ENCODE data around the gene EGFR.

EGFR gene

DNA sequence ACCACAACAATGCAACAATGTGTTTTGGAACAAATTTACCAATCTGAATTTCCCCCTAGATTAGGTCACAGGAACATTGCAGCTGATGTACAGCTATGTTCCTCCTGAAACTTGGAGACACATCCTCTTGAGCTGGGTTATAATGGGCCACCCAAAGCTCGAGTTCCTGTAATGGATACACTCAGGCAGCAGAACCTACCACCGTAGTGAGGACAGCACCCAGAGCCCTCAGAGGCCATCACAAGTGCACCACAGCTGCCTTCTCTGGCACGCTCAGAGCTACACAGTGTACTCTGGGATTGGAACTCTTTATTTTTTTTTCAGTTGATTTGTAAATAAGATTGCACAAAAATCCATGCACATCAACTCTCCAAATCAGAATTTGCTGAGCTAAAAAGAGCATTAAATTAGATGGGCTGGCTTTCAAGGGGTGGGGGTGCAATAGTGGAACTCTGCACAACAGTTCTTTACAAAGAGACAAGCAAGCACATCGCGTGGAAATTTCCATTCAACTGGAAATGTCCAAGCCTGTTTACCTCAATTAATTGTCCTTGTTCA lies 56.7 kb downstream of the EGFR start:
- intact Hi-C loops (cut with DNase I): no loop called here
- peak in 3 of 10 donors; percentile 30 to 87 (median 78) for DNase-seq

- intact Hi-C loops (cut with DNase I): no loop called here
- DNase-seq: peak in 1 of 10 donors; percentile 81
Measured at GRCh38 chr7:55077561-55078410, 59.0 kb downstream of the EGFR start.

GRCh38 chr7:55078465-55079372 lies 59.9 kb downstream of the EGFR start:
- intact Hi-C loops (cut with DNase I): no loop called here
- DNase-seq: peak in 1 of 10 donors; percentile 76

- no peak for DNase-seq
- intact Hi-C loops (cut with DNase I): no loop called here
Measured at GRCh38 chr7:55080000-55080623, 61.3 kb downstream of the EGFR start.

- DNase-seq: no peak
- intact Hi-C loops (cut with DNase I): no loop called here
Measured at GRCh38 chr7:55081068-55081467, 62.3 kb downstream of the EGFR start.

DNA sequence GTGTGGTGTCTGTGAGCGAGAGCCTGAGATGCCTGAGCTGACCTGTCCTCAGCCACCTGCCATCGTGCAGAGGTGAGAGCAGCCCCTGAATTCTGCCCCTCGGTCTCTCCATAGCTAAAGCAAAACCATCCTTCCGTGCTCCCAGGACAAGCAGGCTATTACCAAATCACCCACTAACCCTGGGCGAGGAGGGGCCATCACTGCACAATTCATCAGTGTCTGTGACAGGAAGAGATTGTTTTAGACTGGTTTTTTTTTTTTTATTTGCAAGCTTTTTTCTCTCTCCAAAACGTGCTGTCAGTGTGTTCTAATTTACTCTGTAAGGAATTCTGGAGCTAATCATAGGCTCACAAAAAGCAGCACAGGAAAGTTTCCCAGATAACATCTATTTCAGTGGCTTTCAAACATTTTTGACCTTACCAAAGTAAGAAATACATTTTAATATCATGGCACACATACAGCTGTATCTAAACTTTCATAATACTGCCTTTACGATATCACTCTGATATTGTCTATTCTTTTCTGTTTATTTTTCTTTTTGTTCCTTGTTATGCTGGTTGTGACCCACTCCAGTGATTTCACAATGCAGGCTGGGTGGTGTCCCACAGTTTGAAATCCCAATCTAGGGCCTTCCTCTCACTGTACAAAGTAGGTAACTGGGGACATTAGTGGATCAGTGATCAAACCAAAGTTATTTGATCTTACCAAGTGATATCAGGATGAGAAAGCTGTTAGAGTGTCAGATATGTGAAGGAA lies 62.8 kb downstream of the EGFR start:
- no peak for DNase-seq
- intact Hi-C loops (cut with DNase I): no loop called here

DNA sequence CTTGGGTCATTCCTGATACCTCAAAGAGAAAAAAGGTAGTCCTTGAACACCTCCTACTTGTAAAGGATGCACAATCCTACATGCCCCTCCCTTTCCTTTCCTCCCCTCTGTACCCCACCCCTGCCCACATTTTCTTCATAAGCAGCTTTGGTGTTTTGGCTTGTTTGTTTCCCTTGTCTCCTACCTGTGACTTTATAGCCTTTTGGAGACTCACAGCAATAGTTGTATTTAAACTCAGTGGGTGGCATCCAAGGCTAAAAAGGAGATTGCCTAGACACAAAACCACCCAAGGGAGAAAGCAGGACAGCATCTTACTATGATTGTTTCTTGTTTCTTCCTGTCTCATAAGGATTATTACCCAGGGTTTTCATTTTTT lies 63.4 kb downstream of the EGFR start:
- intact Hi-C loops (cut with DNase I): no loop called here
- DNase-seq: no peak

GRCh38 chr7:55083206-55083605 lies 64.4 kb downstream of the EGFR start:
- DNase-seq: no peak
- intact Hi-C loops (cut with DNase I): no loop called here

DNA sequence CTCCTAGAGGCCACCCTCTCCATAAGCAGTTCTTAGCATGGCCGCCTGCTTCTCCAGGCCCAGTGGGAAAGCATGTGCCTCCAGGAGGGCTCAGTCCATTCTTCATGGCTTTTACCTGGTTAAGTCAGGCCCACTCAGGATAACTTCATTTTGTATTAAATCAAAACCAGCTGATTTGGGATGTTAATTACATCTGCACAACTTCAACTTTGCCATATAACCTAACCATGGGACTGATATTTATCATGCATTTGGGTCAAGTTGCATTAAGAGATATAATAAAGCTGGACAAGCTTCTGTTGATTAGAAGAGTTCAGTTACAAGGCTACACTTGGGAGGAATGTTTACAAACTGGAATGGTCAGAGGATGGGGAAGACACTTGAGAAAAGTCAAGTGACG lies 65.5 kb downstream of the EGFR start:
- no peak for DNase-seq

DNA sequence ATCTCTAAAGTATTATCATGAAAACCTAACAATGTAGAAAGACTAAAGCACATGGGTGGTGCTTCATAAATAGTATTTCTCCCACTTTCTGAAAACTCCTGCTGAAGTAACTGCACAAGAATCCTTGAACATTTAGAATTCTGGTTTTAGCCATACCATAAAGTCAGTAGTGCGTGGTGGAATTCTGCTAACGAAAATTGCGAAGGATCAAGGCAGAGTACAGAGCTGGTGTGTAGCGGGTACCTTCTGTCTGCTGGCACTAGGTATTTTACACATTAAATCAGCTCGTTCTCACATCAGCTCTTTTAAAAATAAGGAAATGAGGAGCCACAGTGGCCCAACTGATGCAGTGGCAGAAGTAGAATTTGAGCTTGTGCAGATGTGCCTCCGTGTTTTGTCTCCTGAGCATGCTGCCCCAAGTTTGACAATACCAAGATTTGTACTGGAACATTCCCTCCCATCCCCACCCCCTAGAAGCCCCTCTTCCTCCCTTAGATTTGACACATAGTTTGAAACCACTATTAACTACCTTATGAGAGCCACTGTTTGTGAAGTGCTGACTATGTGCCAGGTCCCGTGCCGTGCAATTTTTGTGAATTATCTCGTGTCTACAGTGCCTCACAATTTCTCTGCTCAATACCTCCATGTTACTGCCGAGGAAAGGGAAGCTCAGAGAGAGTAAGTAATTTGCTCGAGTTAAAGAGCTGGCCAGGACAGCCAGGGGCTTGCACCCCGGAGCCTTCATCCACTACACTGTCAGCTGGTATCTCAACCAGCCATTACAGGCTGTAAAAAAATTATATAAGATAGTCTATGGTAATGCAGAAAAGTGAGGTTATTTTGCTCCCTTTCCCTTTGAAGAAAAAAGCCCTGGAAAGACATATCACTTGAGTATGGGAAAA lies 66.9 kb downstream of the EGFR start:
- no peak for DNase-seq
- intact Hi-C loops (cut with DNase I): no loop called here

More for the DNA sequence above, 65.5 kb downstream of the EGFR start:
- intact Hi-C loops (cut with DNase I): no loop called here

GRCh38 chr7:55086413-55087201 lies 67.8 kb downstream of the EGFR start:
- intact Hi-C loops (cut with DNase I): no loop called here
- peak in 4 of 10 donors; percentile 41 to 91 (median 65) for DNase-seq

DNA sequence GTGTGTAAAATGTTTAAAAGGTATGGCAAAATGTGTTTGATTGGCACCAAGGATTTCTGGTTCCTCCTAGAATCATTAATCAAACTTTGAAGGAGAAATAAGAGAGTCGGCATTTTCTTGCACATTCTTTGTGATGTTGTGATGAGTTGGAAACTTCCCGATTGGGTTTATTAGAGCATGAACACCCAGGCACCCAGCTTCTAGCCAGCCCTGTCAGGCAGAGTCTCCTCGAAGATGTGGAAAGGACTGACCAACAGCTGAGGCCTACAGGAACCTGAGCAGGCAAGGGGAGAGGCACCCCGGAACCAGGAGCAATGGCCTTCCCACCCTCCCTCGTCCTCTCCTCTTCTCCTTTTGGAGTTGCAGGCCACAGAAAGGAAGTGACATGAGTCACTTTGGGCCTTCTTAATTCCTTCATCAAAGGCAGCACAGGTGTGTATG lies 68.7 kb downstream of the EGFR start:
- no peak for DNase-seq
- intact Hi-C loops (cut with DNase I): no loop called here

- DNase-seq: no peak
- intact Hi-C loops (cut with DNase I): no loop called here
Measured at GRCh38 chr7:55088107-55088506, 69.3 kb downstream of the EGFR start.

DNA sequence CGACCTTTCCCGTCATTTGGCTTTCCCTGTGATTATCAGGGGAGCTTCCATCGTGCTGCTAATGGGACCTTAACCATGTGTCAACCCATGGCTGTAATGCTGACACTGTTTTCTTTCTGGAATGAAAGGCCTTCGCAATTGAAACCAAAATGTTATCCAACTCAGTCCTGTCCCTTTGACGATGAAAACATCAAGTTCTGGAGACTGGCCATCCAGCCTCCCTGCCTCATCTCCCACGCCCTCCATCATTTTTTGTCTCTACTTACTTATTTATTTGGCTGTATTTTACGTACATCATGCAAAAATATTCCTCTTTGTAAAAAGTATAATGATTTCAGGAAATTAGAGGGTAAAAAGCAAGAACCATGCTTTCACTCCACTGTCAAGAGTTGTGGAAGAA lies 69.8 kb downstream of the EGFR start:
- DNase-seq: no peak
- intact Hi-C loops (cut with DNase I): no loop called here

DNA sequence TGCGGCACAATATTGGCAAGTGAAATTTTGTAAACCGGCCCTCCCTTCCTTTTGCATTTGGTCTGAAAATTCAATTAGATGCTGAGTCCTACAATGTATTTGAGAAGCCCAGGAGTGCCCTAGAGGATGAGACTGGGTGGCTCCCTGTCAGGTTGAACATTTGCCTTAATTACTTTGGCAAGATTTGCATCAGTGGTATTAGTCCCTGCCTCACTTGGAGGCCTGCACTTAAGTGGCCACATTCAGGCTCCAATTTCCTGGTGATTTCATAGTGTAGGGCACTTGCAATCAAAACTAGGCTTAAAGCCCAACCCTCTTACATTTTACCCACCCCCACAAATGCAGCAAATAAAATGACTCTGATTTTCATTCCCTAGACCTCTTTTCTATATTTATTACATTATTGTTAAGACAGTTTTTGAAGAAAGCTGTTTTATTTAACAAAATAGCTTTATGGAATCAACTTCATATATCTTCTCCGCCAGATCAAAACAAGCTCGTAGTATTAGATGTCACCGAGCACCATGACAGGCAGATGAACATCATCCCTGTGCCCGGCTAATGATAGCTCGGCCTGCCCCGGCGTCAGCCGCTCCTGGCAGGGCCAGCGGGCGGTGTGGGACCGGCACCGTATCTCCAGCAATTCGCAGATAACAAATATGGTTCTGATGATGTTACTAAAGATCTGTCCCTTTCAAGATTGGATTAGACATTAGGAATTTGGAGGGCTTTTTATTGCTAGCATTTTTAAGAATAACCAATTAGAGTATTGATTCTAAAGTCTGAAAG lies 73.6 kb downstream of the EGFR start:
- intact Hi-C loops (cut with DNase I): no loop called here

DNA sequence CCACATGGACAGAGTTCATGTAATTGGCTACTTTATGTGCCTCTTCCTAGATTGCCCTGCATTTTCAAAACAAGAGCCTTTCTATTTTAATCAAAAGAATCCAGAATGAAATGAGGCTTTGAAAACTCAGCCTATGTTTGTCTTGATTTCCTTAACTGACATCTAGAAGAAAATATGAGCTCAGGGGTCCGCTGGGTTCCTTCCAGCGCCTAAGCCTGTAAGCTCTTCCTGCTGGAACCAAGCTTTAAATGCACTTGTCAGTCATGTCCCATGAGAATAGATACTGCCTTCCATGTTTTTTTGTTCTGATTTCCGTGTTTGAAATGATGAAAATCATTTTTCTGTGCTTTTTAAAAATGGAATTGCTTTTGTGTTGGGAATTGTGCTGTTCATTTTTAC lies 74.2 kb downstream of the EGFR start:
- intact Hi-C loops (cut with DNase I): no loop called here
- no peak for DNase-seq

More for the DNA sequence above, 73.6 kb downstream of the EGFR start:
- DNase-seq: no peak

- DNase-seq: no peak
- intact Hi-C loops (cut with DNase I): no loop called here
Measured at GRCh38 chr7:55093674-55094073, 74.9 kb downstream of the EGFR start.
